Stimulated activated naive CD8-positive, alpha-beta T cell treated with anti-CD3 and anti-CD28 coated beads, Interleukin-15, Interleukin-2, amounts not matched to agents 100 ng/mL and 50 ng/mL, for 24 hours (primary cell): ENCODE measurements around the gene SLC6A18.

Experiments
- H3K27ac Mint-ChIP-seq: one replicate; pipeline ENCODE4 v1.8.0; 2021; ENCODE audit warnings: mild to moderate bottlenecking, mixed read lengths
- H3K27me3 Mint-ChIP-seq: one replicate; pipeline ENCODE4 v1.8.0; 2021; ENCODE audit warnings: mixed read lengths
- H3K36me3 Mint-ChIP-seq: one replicate; pipeline ENCODE4 v1.8.0; 2021; ENCODE audit warnings: low read depth, mixed read lengths
- H3K4me1 Mint-ChIP-seq: one replicate; pipeline ENCODE4 v1.8.0; 2021; ENCODE audit warnings: low read depth, mixed read lengths
- H3K4me3 Mint-ChIP-seq: one replicate; pipeline ENCODE4 v1.8.0; 2021; ENCODE audit warnings: mild to moderate bottlenecking, mixed read lengths
- H3K9me3 Mint-ChIP-seq: one replicate; pipeline ENCODE4 v1.8.0; 2021; ENCODE audit warnings: mixed read lengths

The SLC6A18 gene

DNA sequence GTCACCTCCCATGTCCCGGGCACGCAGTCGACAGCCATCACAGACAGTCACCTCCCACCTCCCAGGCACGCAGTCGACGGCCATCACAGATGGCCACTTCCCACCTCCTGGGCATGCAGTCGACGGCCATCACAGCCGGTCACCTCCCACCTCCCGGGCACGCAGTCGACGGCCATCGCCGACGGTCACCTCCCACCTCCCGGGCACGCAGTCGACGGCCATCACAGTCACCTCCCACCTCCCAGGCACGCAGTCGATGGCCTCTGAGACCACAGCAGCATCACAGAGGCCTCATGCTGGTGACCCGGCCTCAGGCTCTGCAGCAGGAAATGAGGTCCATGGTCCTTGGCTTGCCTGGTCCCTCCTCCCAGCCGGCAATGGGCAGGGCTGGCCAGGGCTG, 29.3 kb upstream of the SLC6A18 start:
- Mint-ChIP-seq H3K27ac (no peak overlapping the region), H3K4me1 (no peaks in the 10 kb centered on the region), H3K27me3 (peaks cover 4% of the 10 kb centered on the region), H3K4me3 (no peak overlapping the region), H3K36me3 (no peaks in the 10 kb centered on the region), H3K9me3 (no peaks in the 10 kb centered on the region)

DNA sequence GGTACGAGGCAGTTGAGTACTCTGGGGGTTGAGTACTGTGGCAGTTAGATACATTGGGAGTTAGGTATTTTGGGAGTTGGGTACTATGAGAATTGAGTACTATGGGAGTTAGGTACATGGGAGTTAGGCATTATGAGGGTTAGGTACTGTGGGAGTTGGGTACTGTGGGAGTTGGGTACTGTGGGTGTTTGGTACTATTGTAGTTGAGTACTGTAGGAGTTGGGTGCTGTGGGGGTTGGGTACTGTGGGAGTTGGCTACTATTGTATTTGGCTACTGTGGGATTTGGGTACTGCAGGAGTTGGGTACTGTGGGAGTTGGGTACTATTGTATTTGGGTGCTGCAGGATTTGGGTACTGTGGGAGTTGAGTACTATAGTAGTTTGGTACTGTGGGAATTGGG, 28.6 kb upstream of the SLC6A18 start:
- Mint-ChIP-seq H3K27me3 (peaks cover 4% of the 10 kb centered on the region), H3K36me3 (no peaks in the 10 kb centered on the region), H3K27ac (no peak overlapping the region)

DNA sequence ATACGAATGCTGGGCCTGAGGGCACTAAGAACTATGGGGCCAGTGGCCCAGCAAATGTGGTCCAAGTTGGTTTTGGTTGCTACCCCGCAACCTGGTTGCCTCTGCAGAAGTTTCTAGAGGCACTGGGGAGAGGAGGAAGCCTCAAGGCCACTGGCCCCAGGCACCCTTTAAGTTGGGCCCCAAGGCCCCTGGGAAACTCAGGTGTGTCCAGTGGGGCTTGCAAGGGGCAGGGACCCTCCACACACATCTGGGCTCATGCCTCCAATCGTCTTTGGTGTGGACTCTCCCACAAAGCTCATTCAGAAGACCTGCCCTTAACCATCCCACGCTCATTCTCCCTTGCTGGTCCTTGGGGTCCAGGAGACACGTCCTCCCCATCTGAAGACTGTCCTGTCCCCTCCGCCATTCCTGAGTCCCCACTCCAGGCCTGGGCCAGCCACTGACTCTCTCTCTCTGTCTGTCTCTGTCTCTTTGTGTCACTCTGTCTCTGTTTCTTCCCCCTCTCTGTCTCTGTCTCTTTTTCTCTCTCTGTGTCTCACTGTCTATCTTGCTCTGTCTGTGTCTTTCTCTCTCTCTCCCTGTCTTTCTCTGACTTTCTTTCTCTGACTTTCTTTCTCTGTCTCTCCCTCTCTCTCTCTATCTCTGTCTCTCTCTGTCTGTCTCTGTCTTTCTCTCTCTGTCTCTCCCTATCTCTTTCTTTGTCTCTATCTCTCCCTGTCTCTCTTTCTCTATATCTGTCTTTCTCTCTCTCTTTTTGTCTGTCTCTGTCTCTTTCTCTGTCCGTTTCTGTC, 27.1 kb upstream of the SLC6A18 start:
- no peaks in the 10 kb centered on the region for H3K4me1 Mint-ChIP-seq
- no peak overlapping the region for H3K4me3 Mint-ChIP-seq
- no peaks in the 10 kb centered on the region for H3K36me3 Mint-ChIP-seq
- H3K27ac Mint-ChIP-seq, result no peak overlapping the region
- H3K9me3 Mint-ChIP-seq, result no peaks in the 10 kb centered on the region
- peaks cover 4% of the 10 kb centered on the region for H3K27me3 Mint-ChIP-seq

More for the DNA sequence above, 28.6 kb upstream of the SLC6A18 start:
- no peaks in the 10 kb centered on the region for H3K4me1 Mint-ChIP-seq
- H3K9me3 Mint-ChIP-seq, result no peaks in the 10 kb centered on the region
- H3K4me3 Mint-ChIP-seq, result no peak overlapping the region

DNA sequence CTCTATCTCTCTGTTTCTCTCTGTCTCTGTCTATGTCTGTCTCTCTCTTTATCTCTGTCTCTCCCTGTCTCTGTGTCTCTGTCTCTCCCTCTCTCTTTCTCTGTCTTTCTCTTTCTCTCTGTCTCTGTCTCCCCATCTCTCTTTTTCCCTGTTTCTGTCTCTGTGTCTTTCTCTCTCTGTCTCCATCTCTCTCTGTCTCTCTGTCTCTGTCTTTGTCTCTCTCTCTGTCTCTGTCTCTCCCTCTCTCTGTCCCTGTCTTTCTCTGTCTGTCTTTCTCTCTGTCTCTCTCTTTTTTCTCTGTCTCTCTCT, 25.9 kb upstream of the SLC6A18 start:
- no peak overlapping the region for H3K4me3 Mint-ChIP-seq
- no peak overlapping the region for H3K27ac Mint-ChIP-seq
- no peaks in the 10 kb centered on the region for H3K36me3 Mint-ChIP-seq
- peaks cover 3% of the 10 kb centered on the region for H3K27me3 Mint-ChIP-seq
- no peaks in the 10 kb centered on the region for H3K4me1 Mint-ChIP-seq
- H3K9me3 Mint-ChIP-seq, result no peaks in the 10 kb centered on the region

DNA sequence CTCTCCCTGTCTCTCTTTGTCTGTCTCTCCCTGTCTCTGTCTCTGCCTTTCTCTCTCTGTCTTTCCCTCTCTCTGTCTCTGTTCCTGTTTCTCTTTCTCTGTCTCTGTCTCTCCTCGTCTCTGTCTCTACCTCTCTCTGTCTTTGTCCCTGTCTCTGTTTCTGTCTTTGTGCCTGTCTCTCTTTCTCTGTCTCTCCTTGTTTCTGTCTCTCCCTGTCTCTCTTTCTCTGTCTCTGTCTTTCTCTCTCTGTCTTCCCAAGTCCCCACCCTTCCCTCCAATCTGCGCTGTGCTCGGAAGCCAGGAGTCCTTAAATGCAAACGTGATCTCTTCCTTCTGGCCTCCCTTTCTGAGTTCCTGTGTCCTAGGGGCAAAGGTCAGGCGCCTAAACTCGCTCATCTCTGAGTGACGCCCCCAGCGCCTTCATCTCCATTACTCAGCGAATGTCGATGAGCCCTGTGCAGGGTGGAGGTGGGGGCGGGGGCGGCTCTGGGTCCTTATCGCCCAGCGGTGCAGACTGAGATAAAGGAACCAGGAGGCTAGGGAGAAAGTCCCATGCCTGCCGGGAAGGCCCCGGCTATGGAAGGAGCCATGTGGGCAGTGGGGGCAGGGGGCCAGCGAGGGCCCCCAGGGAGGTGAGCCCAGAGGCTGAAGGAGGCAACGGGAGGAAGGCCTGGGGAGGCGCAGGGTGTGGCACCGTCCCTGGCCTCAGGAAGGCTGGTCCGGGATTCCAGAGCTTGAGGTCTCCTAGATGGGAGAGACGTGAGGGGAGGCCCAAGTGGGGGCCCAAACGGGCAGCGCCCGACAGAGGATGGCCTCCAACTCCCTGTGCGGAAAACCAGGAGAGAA, 25.3 kb upstream of the SLC6A18 start:
- H3K36me3 Mint-ChIP-seq, result no peaks in the 10 kb centered on the region
- no peaks in the 10 kb centered on the region for H3K4me1 Mint-ChIP-seq
- H3K27me3 Mint-ChIP-seq, result no peaks in the 10 kb centered on the region
- no peak overlapping the region for H3K27ac Mint-ChIP-seq
- no peaks in the 10 kb centered on the region for H3K9me3 Mint-ChIP-seq
- H3K4me3 Mint-ChIP-seq, result no peak overlapping the region

DNA sequence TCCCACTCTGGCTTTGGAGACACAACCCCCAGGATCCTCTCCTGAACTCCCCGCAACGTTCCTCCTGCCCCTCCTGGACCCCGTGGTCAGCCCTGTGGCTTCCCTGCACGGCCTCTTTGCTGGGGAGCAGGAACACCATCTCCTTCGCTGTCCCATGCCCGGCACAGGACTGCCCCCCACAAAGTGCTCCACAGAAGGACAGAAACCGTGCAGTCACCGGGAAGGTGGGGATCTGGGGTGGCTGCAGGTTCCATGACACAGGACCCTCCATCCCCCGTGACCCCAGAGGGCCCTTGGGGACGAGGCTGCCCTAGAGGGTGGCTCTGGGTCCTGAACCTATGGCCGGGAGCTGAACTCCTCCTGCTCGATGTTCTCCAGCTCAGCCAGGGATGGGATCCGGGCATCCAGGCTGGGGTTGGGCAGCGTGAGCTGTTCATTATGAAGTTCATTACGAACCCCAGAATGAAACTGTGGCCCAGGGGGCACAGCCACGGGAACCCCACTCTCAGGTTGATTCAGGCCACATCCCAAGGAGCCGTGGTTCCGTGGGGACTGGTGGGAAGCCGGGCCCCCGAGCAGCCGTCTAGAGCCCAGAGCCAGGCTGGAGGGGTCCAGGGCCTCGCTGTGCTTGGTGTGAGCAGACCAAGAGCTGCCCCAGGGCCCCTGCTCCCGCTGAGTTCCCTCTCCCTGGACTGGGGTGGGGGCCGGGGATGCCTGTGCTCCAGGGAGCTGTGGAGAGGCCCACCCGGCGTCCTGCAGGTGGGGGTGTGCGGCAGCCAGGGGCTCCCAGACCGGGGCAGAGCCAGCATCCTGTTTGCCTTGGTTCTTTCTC, 24.5 kb upstream of the SLC6A18 start:
- no peaks in the 10 kb centered on the region for H3K27me3 Mint-ChIP-seq
- H3K4me3 Mint-ChIP-seq, result no peak overlapping the region
- no peak overlapping the region for H3K27ac Mint-ChIP-seq
- no peaks in the 10 kb centered on the region for H3K36me3 Mint-ChIP-seq
- H3K4me1 Mint-ChIP-seq, result no peaks in the 10 kb centered on the region
- no peaks in the 10 kb centered on the region for H3K9me3 Mint-ChIP-seq

DNA sequence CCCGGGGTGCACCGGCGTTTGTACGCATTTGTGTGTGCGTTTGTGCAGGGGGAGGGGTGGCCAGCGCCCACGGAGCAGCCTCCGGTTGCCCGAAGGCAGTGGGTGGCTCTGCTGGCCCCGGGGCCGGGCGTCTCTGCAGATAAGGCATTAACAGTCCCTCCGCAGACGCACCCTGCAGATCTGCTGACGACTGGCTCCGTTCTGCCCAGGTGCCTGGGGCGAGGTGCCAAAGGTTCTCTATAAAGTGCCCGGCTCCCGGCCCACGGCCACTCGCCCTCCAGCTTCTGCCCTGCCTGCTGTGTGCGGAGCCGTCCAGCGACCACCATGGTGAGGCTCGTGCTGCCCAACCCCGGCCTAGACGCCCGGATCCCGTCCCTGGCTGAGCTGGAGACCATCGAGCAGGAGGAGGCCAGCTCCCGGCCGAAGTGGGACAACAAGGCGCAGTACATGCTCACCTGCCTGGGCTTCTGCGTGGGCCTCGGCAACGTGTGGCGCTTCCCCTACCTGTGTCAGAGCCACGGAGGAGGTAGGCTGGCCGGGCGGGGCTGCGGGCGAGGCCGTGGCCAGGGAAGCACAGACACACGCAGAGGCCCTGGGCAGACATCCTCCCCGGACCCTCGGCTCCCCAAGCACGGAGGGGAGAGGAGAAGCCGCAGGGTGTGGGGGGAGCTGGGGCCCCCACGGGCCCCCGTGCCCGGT, 23.7 kb upstream of the SLC6A18 start, which contains the start of gene SLC6A19:
Gene SLC6A19, plus strand, starts transcription at position 269 of the 699 bp plus-strand sequence. Its CDS starts 56 bp downstream, at position 325.
- Mint-ChIP-seq H3K27ac (no peak within 1 kb of the TSS), H3K4me3 (no peak within 1 kb of the TSS), H3K36me3 (no peaks in the 10 kb centered on the region), H3K4me1 (no peaks in the 10 kb centered on the region), H3K9me3 (no peaks in the 10 kb centered on the region), H3K27me3 (peaks cover 4% of the 10 kb centered on the region)

DNA sequence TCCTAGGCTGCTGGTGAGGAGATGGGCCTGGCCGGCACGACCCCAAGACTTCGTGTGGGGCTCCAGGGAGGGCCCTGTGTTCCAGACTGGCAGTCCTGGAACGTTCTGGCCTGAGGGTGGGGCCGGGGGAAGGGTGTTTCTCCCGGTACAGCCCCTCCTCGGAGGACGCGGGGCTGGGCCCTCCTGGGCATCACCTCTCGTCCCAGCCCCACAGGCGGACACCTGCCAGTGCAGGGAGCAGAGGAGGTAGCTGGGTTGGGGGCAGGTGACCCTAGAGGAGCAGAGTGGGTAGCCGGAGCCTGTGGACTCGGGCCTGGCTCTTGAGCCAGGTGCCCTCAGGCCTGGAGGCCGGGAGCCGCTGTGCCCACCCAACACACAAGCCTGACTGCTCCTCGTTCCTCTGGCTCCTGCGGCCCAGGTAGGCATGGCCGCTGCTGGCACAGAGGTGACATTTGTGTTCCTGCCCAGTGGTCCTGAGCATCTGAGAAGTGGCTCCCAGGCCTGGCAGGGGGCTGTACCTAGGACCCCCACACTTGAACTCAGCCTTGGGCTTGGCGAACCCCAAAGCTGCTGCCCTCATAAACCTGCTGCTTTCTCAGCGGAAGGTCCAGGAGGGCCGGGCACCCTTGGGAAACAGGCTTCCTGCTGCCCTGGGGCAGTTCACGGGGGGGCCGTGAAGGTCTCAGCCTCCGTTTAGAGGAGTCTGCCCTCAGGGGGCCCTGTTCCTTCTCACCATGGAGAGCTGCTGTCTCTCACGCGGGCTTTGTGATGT, 23.0 kb upstream of the SLC6A18 start:
- Mint-ChIP-seq H3K27ac (no peak overlapping the region), H3K9me3 (no peaks in the 10 kb centered on the region), H3K36me3 (no peaks in the 10 kb centered on the region)

DNA sequence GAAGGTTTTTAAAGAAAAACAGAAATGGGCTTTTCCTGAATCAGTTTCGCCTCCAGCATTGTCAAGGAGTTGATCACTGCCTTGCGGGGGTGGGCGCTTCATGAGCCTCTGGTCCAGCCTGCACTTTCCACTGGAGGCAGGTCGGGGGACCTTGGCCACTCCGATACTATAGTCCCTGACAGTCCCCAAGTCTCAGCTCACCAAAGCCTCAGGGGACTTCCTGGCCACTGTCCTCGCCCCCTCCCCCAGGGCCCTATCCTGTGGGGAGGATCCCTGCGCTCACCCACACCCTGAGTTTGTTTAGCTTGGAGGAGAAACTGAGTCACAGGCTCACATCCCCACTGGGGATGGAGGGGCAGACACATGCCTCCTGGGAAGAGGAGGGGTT, 22.4 kb upstream of the SLC6A18 start:
- no peaks in the 10 kb centered on the region for H3K9me3 Mint-ChIP-seq
- no peaks in the 10 kb centered on the region for H3K36me3 Mint-ChIP-seq
- H3K4me1 Mint-ChIP-seq, result no peaks in the 10 kb centered on the region
- H3K27ac Mint-ChIP-seq, result no peak overlapping the region
- H3K4me3 Mint-ChIP-seq, result no peak overlapping the region
- peaks cover 4% of the 10 kb centered on the region for H3K27me3 Mint-ChIP-seq

More for the DNA sequence above, 23.0 kb upstream of the SLC6A18 start:
- no peaks in the 10 kb centered on the region for H3K4me1 Mint-ChIP-seq
- no peak overlapping the region for H3K4me3 Mint-ChIP-seq
- H3K27me3 Mint-ChIP-seq, result peaks cover 4% of the 10 kb centered on the region

DNA sequence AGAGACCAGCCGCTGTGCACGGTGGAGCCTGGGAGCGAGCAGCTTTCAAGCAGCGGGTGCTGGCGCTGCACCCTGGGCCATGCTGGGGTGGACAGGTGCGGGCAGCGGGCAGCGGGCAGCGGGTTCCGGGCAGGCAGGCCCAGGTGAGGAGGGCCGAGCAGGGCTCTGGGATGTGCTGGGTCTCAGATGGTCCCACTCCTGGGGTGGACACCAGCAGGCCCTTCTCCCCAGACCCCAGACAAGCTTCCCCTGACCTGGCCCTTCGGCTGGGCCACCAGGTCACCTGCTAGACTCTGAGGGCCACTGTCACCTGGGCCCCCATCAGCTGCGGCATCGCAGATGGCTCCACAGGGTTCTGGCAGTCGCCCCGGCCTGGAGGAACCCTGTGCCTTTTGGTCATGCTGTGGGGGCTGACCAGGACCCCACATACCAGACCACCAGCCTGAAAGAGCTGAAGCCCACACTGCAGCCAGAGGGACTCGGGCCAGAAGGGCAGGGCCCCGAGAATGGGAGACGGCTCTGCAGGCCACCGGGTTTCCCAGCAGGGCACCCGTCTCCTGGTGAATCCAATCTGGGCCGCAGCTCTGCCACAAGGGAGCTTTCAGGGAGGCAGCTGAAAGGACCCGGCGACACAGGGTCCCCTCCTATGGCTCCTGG, 21.7 kb upstream of the SLC6A18 start:
- Mint-ChIP-seq H3K27ac (no peak overlapping the region), H3K4me1 (no peaks in the 10 kb centered on the region), H3K9me3 (no peaks in the 10 kb centered on the region), H3K4me3 (no peak overlapping the region), H3K27me3 (peaks cover 4% of the 10 kb centered on the region), H3K36me3 (no peaks in the 10 kb centered on the region)

DNA sequence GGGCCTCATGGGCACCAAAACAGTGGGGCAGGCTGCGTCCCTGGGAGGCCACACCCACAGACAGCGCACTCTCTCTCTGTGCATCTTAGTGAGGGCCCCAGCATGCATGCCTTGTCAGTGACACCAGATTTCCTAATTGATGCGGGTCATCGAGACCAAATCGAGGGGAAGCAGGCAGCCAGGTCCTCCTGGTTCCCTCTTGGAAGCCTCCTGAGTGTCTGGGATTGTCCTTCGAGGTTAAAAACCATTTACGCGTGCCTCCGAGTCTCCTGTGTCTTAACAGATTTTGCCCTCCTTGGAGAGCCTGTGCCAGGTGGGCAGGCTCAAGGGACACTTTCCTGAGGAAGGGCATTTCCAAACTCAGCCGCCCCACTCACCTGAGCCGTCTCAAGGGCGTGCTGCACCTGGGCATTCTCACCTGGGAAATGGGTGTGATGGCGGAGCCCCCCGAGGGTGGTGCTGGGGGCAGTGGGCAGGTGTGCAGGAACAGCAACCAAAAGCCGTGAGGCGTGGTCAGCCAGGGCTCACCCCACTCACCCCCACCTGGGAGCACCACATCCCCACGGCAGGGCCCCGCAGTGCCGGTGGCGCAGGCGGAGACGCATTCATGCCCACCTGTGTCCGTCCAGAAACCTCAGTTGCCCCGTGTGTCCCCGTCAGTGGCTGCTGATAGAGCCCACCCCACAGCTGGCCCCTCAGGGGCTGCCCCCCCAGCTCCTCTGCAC, 21.1 kb upstream of the SLC6A18 start:
- Mint-ChIP-seq H3K4me3 (no peak overlapping the region), H3K27me3 (peaks cover 4% of the 10 kb centered on the region), H3K4me1 (no peaks in the 10 kb centered on the region), H3K27ac (no peak overlapping the region), H3K36me3 (no peaks in the 10 kb centered on the region), H3K9me3 (no peaks in the 10 kb centered on the region)

DNA sequence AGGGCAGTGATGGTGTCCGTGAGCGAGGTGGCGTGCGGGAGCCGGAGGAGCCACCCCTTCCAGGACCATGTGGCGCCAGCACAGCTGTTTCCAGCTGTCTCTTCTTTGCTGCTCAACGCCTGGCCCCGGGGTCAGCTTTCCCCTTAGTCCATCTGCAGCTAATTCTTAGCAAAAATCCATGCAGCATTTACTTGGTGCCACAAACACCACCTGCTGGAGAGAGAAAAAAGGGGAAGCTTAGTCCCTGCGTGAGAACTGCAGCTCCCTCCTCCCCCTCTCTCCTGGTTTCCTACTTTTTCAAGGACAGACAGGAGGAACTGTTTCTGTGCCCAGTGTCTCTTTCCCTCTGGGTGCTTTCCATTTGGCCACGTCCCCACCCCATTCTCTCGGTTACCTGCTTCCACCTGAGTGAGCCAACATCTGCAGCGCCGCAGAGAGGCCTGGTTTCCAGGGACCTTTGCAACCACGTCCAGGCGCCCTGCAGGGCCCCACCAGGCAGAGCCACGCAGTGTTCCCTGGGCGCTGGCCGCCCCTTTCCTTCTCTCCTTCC, 20.4 kb upstream of the SLC6A18 start:
- Mint-ChIP-seq H3K27ac (no peak overlapping the region), H3K9me3 (no peaks in the 10 kb centered on the region), H3K4me1 (no peaks in the 10 kb centered on the region), H3K36me3 (no peaks in the 10 kb centered on the region), H3K4me3 (no peak overlapping the region), H3K27me3 (peaks cover 4% of the 10 kb centered on the region)
